WTC11 (cell line): Measurements from ENCODE around the gene AP2S1.

Experiments used
- AR ChIP-seq: fragments of 250-450 bp; sonication (Bioruptor Pico); IDR thresholded peaks from 2 replicates; pipeline ENCODE4 v1.9.0; 2021; ENCODE audit warnings: mild to moderate bottlenecking
- ARID4B ChIP-seq: sonication (generic); formaldehyde crosslinking; IDR thresholded peaks from 2 replicates; pipeline ENCODE4 v1.8.0; 2023; ENCODE audit warnings: missing genetic modification reagents, mild to moderate bottlenecking, borderline replicate concordance
- ATF2 ChIP-seq: sonication (generic); formaldehyde crosslinking; IDR thresholded peaks from 2 replicates; pipeline ENCODE4 v1.8.1; 2022; ENCODE audit warnings: low read depth, missing genetic modification reagents, borderline replicate concordance
- CREM ChIP-seq: sonication (generic); formaldehyde crosslinking; IDR thresholded peaks from 2 replicates; pipeline ENCODE4 v1.8.1; 2022; ENCODE audit warnings: mild to moderate bottlenecking, missing genetic modification reagents, moderate library complexity
- CTCF ChIP-seq: fragments of 200-600 bp; IDR thresholded peaks from 2 replicates; pipeline ENCODE4 v1.8.0; 2022; ENCODE audit warnings: antibody characterized with exemption
- ERG ChIP-seq: fragments of 250-450 bp; sonication (Bioruptor Pico); IDR thresholded peaks from 2 replicates; pipeline ENCODE4 v1.8.0; 2021; ENCODE audit warnings: mild to moderate bottlenecking
- MAX ChIP-seq: sonication (generic); formaldehyde crosslinking; IDR thresholded peaks from 2 replicates; pipeline ENCODE4 v1.8.0; 2022; ENCODE audit warnings: mild to moderate bottlenecking, missing genetic modification reagents
- MXD4 ChIP-seq: fragments of 250-450 bp; sonication (Bioruptor Pico); IDR thresholded peaks from 2 replicates; pipeline ENCODE4 v1.8.0; 2021; ENCODE audit warnings: mild to moderate bottlenecking, moderate library complexity, borderline replicate concordance
- RELA ChIP-seq: sonication (generic); formaldehyde crosslinking; IDR thresholded peaks from 2 replicates; pipeline ENCODE4 v1.8.1; 2022; ENCODE audit warnings: missing genetic modification reagents, mild to moderate bottlenecking, borderline replicate concordance
- SMAD4 ChIP-seq: sonication (generic); formaldehyde crosslinking; IDR thresholded peaks from 2 replicates; pipeline ENCODE4 v1.8.0; 2022; ENCODE audit warnings: mild to moderate bottlenecking, missing genetic modification reagents
- ZNF138 ChIP-seq: sonication (generic); formaldehyde crosslinking; conservative IDR thresholded peaks from 2 replicates; pipeline ENCODE4 v1.8.1; 2022; ENCODE audit warnings: mild to moderate bottlenecking, moderate library complexity, missing genetic modification reagents

GRCh38 chr19:46847528-46847927, 3.1 kb downstream of the AP2S1 start:
- TF ChIP-seq CTCF (no peak), AR (no peak), ARID4B (CRISPR knock-in tag) (no peak), MXD4 (CRISPR knock-in tag) (no peak), RELA (CRISPR knock-in tag) (no peak), MAX (CRISPR knock-in tag) (no peak), ATF2 (CRISPR knock-in tag) (no peak), SMAD4 (CRISPR knock-in tag) (no peak), ZNF138 (no peak), ERG (CRISPR knock-in tag) (no peak), CREM (no peak)
